CD4-positive, alpha-beta T cell treated with Interleukin-1 beta for 1 hour (primary cell): ENCODE data around the gene CCDC78.
A peak's percentile ranks its signal among the peaks of the same experiment; 100 is the strongest.
"Not testable (repeated sequence)": the region's sequence is repeated elsewhere in the genome, so short reads cannot be mapped to it uniquely, and the experiment has no call there.

Experiments used
- DNase-seq, 2 donors: peaks; one replicate each; pipeline ENCODE4 v3.0.0-alpha.2; 2020 to 2022

The CCDC78 gene

DNA sequence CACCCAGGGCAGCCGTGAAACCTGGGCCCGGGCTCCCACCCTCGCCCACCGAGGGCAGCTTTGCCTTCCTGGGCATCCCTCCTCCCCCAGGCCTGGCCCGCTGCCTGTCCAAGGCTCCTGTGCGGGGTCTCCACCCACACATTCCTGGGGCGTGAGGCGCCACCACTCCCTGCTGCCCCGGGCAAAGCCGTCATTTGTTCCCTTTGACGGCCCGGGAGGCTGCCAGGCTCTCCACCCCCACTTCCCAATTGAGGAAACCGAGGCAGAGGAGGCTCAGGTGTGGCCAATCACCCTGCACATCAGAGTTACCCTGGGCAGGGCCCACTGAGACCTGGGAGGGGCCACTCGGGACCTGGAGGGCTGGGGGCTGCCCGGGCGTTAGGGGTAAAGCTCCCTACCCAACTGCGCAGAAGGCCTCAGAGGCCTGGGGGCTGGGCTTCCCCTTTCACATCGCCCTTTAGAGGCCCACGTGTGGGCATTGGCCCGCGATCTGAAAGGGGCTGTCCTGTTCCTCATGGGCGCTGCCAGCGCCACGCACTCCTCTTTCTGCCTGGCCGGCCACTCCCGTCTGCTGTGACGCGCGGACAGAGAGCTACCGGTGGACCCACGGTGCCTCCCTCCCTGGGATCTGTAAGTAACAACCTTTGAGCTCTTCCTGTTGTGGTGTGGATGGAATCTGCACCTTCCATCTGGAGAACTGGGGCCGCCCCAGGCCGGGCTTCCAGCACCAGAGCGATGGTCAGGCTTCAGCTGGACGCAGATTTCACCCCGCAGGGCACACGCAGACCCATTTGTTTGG is 34.5 kb upstream of the CCDC78 start, which contains the start of gene MSLN:
TSS of gene MSLN (plus strand) at position 190 of the 799 bp plus-strand sequence. CDS start 1,947 bp downstream, outside the sequence.
- DNase-seq = no peak

- DNase-seq = no peak
These were observed 33.8 kb upstream of the CCDC78 start for GRCh38 chr16:760065-760464.

DNA sequence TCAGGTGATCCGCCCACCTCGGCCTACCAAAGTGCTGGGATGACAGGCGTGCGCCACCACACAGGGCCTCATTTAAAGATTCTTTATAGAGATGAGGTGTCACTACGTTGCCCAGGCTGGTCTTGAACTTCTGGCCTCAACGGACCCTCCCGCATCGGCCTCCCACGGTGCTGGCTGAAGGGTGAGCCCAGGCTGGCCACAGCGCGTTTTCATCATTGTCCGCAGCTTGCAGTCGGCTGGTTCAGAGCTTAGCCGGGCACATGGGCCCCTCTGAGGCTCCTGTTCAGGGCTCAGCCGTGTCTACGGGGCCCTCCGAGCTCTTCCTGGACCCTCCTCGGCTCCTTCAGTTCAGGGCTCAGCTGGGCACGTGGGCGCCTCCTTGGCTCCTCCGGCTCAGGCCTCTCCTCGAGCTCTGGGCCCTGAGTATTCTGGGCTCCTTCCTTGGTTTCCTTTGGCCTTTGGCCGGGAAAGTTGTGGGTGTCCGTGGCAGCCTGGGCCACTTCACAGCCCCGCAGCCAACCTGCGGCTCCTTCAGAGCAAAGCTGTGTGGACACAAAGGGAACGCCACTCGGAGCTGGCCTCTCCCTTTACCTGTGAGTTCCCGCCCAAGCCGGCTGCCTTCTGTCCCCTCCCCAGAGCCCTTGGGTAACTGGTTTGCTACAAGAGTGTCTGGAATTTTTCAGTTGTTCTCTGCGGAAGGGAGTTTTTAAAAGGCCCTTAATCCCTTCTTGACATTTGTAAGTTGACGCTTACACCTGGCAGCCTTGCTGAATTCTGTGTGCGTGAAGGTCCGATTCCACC is 33.1 kb upstream of the CCDC78 start:
- DNase-seq = no peak

DNA sequence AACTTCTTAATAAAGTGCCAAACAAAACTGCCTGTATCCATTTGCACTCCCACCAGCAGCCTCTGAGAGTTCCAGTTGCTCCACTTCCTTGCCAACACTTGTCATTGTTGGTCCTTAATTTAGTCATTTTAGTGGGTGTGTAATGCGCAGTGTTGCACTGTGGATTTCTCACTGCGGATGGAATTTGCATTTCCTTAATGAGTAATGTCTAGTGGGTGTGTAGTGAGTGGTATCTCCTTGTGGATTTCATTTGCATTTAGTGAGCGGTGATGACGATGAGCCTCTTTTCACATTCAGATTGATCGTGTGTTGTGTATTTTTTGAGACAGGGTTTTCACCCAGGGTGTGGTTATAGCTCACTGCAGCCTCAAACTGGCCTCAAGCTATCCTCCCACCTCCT is 30.2 kb upstream of the CCDC78 start:
- DNase-seq = no peak

GRCh38 chr16:754656-755055 is 28.4 kb upstream of the CCDC78 start:
- peak in 1 of 2 donors; percentile 7 for DNase-seq

GRCh38 chr16:754121-754607 is 27.9 kb upstream of the CCDC78 start:
- not testable (repeated sequence) for DNase-seq

GRCh38 chr16:752007-752312 is 25.7 kb upstream of the CCDC78 start:
- DNase-seq = no peak

- no peak for DNase-seq
These were observed 25.1 kb upstream of the CCDC78 start for GRCh38 chr16:751152-752006.

- DNase-seq = no peak
These were observed 24.2 kb upstream of the CCDC78 start for GRCh38 chr16:750485-750884.

DNA sequence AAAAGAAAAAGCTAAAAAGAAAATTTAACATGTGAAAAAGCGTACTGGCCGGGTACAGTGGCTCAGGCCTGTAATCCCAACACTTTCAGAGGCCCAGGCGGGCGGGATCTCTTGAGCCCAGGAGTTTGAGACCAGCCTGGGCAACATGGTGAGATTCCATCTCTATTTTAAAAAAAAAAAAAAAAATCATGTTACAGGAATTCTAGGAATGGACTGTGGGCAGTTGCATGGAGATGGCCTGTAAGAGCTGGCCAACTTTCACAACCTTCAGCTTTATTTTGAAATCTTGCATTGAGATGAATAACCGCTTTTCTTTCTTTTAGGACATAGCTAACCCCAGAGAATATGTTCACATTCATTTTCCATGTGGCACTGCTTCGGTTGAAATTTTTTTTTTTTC is 22.8 kb upstream of the CCDC78 start:
- no peak for DNase-seq

GRCh38 chr16:747978-748746 is 21.9 kb upstream of the CCDC78 start:
- no peak for DNase-seq

- no peak for DNase-seq
These were observed 20.4 kb upstream of the CCDC78 start for GRCh38 chr16:746637-747036.

- no peak for DNase-seq
These were observed 19.5 kb upstream of the CCDC78 start for GRCh38 chr16:745739-746138.

- no peak for DNase-seq
These were observed 17.7 kb upstream of the CCDC78 start for GRCh38 chr16:743794-744500.

- DNase-seq = not testable (repeated sequence)
These were observed 16.7 kb upstream of the CCDC78 start for GRCh38 chr16:742894-743293.

- no peak for DNase-seq
These were observed 15.9 kb upstream of the CCDC78 start for GRCh38 chr16:741986-742629.

- peak; percentile 89 to 92 for DNase-seq
These were observed 14.7 kb upstream of the CCDC78 start, which contains the start of gene CIAO3 for GRCh38 chr16:740764-741505. Gene CIAO3 (minus strand): TSS chr16:740997. CDS start chr16:740985, 12 bp downstream.

DNA sequence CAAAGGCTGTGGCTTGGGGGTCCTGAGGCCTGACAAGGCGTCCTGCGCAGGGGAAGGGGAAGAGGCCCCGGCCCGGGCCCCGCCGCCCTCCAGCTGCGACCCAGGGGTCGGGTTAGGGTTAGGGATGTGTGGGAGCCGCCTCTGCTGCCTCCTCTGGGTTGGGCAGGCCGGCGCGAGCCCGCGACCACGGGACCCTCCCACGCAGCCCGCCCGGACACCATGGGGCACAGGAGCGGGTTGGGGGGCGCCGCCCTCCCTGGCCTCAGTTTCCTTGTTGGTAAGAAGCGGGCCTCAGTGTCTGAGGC is 14.2 kb upstream of the CCDC78 start:
- no peak for DNase-seq

DNA sequence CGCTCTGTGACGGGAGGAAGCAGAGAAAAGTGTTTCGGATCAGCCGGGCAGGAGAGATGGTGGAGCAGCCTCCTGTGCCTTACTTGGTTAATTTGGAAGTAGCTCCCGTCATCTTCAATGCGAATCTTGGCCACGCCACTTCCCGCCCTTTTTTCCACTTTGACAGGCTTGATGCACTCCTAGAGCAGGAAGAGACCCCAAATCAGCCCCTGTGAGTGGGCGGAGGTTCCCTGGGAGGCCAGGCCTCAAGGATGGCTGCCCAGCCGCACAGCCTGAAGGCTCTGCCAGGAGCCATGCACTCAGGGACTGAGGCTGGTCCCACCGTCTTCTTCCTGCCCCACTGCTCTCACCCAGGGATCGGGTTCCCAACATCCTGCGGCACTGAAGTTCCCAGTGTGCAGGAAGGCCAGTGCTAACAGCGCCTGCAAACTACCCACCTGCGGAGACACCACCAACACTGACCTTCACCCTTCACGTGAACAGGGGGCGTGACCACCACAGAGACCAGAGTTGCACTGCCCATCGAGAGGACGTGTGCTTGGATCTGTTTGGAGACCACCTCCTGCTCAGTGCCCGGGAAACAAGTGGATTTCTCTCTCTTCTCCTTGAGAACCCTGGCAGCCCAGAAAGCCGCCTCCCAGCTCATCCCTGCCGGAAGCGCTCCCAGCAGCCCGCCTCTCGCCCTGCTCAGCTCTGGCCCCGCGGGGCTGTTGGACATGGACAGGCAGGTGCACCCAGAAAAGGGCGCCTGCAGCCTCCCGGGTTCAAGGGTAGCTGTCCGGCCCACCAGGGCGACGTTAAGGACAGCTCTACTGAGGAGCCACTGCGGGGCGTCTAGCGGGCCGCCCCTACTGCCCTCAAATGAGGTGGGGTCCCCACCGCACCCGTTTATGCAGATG is 13.6 kb upstream of the CCDC78 start:
- DNase-seq = no peak
